ENCODE data around the gene PRR33.
"Not testable (repeated sequence)": the region's sequence is repeated elsewhere in the genome, so short reads cannot be mapped to it uniquely, and the experiment has no call there.

Gene PRR33

GRCh38 chr11:1889224-1889930 lies 2.3 kb downstream of the PRR33 start:
- DNase-seq (ENCODE audit: low read depth in 2 of 2) = peak; percentile 57 to 61

DNA sequence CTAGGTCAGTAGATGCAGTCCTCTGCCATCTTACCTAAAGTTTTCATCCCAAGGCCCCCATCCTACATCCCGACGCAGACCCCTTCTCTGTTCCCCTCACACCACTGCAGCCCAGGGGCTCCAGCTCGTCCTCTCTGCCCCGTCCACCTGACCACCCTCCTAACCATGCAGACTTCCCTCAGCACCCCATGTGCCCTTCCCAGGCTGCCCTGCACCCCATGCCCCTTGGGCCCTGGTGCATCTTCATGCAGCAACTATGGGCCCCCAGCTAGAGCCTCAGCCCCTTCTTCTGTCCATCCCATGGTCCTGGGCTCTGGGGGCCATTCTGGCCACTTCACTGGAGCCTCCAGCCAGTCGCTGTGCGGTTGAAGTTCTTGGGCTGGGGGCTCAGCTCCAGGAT lies 2.9 kb downstream of the PRR33 start:
- no peak for DNase-seq (ENCODE audit: low read depth in 2 of 2)

GRCh38 chr11:1888347-1888753 lies 3.3 kb downstream of the PRR33 start:
- no peak for DNase-seq (ENCODE audit: low read depth in 2 of 2)

- DNase-seq (ENCODE audit: low read depth in 2 of 2) = no peak
Observed at GRCh38 chr11:1887451-1888346, 4.0 kb downstream of the PRR33 start.

- DNase-seq (ENCODE audit: low read depth in 2 of 2) = not testable (repeated sequence)
Observed at GRCh38 chr11:1886551-1886950, 5.1 kb downstream of the PRR33 start.

DNA sequence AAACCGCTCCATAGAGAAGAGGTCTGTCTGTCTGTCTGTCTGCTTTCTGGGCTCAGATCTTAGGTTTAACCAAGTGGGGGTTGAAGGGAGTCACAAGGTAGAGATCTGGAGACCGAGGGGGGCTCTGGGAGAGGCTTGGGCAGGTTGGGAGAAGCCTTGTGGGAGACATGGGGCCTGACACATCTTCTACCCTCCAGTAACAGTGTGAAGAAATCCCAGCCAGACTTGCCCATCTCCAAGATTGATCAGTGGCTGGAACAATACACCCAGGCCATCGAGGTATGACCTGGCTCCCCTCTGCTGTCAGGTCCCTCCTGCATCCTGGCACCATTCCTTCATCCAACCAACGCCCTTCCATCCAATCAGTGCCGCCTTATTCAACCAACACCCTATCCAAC lies 7.4 kb downstream of the PRR33 start:
- DNase-seq (ENCODE audit: low read depth in 2 of 2) = no peak

DNA sequence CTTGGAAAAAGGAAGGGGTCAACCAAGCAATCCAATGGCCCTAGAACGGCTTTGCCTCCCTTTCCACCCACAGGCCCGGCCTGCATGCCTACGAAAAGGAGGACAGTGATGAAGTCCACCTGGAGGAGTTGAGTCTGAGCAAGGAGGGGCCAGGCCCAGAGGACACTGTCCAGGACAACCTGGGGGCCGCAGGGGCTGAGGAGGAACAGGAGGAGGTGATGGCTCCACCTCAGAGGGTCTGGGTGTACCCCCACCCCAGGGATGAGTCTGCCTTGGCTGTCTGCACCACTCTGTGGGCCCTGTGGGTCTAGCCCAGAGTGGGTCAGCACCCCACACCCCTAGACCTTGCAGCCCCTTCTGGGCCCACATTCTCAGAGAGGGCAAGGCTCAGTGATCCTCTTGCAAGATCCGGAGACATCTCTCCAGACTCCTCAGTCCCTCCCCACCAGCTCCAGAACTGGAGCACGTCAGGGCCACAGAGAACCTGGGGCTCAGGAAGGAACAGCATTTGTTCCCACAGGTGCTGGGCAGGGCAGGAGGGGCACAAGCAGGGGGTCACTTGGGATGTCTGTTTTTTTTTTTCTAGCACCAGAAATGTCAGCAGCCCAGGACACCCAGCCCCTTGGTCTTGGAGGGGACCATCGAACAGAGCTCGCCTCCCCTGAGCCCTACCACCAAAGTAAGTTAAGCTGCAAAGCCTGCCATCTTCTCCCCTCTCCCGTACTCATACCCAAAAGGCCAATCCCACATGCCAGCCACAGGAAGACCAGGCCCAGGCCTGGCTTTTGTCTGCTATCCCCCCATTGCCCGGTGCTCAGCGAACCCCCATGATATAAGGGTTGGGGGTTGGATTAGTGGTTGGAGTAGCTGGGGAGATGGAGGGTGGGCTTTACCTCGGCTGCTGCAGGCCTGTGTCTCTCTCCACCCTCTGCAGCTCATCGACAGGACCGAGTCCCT lies 8.1 kb downstream of the PRR33 start:
- no peak for DNase-seq (ENCODE audit: low read depth in 2 of 2)

GRCh38 chr11:1882265-1883238 lies 9.1 kb downstream of the PRR33 start:
- peak; percentile 71 to 76 for DNase-seq (ENCODE audit: low read depth in 2 of 2)

DNA sequence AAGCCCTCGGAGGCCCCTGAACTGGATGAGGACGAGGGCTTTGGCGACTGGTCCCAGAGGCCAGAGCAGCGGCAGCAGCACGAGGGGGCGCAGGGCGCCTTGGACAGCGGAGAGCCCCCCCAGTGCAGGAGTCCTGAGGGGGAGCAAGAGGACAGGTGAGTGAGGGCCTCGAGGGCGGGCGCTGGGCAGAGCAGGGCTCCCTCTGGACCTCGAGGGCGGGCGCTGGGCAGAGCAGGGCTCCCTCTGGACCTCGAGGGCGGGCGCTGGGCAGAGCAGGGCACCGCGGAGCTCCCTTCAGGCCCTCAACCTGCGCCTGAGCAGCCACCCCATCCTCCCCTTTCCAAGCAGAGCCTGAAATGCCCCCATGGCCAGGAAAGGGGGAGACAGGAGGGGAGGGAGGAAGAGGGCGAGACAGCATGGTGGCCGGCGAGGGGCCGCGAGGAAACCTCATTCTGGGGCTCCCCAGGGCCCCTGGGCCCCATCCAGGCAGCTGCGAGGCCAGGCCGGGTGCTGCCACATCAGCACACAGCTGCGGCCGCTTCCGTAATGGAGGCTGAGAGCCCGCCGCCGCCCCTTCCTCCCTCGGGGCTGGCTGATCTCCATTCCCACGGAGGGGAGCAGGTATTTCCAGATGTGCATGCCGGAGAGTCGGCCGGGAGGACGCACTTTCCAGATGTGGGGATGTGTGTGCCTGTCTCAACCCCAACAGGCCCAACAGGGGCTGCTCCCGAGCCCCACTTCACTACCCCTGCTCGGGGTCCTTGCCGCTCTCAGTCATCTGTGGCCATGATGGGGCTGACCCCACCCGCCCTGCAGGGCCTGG lies 10.0 kb downstream of the PRR33 start:
- no peak for DNase-seq (ENCODE audit: low read depth in 2 of 2)

- DNase-seq (ENCODE audit: low read depth in 2 of 2) = no peak
Observed at GRCh38 chr11:1880746-1881441, 10.8 kb downstream of the PRR33 start.

DNA sequence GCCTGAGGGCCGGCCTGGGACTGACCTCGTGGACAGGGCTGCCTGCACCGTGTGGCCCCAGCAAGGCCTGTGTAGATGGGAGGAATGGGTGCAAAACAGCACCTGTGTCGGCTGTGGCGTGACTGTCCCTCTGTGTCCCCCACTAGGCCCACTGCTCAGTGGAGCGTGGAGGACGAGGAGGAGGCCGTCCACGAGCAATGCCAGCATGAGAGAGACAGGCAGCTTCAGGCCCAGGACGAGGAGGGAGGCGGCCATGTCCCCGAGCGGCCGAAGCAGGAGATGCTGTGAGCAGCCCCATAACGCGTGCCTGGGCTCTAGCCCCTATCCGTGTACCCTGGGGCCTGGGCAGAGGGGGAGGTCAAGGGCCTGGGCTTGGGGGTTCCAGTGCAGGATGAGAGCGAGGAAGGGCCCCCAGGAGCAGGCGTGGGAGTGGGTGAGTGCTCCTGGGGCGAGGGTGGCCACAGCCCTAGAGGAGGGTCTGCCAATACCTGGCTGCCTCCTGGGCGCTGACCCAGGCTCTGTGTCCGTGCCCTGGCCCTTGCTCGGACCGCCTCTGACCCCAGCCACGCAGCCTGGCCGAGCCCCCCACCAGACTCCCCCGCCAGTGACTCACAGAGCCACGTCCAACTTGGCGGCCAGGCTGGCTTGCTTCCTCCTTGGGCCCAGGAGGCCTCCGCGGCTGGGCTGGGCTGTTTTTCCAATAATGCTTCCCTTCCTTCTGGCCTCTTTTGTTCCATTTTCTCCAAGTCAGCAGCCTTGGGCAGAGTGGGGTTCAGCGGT lies 11.6 kb downstream of the PRR33 start:
- DNase-seq (ENCODE audit: low read depth in 2 of 2) = no peak

GRCh38 chr11:1879342-1879940 lies 12.3 kb downstream of the PRR33 start:
- no peak for DNase-seq (ENCODE audit: low read depth in 2 of 2)

DNA sequence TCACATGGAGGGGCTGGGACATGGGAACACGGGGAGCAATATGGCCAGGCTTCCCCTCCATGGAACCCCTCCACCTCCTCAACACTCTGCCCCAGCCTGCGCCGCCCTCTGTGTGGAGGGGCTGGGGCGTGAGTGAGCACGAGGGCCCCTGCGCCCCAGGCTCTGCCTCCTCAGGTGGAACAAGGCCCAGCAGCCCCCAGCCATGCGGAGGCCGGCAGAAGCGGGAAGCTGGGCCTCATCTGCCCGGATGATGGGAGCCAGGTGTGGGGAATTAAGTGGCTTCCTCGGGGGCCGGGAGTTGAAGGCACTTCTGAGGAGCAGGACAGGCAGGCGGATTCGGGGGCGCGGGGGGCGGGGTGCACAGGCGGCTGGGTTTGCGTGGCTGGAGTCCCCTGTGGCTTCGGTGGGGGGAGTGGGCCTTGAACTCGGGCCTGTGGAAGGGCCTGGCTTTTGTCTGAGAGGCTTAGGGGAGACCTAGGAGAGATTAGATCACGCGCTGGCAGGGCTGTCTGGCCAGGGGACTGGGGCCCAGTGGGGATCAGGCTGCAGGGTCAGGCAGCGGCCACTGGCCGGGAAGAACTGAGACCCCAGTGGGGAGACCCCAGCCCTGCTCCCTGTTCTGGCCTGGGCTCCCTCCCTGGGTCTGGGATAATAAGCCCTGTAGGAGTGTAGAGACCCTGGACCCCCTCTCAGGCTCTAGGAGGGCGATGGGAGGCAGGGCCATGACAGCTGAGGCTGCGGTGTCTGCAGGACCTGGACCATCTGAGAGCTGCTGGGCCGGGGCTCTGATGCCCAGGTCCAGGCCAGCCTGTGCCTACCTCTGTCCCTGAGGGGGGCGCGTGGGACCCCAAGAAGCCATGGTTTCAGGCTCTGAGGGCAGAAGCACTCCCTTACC lies 13.3 kb downstream of the PRR33 start:
- no peak for DNase-seq (ENCODE audit: low read depth in 2 of 2)

- no peak for DNase-seq (ENCODE audit: low read depth in 2 of 2)
Observed at GRCh38 chr11:1877211-1878136, 14.2 kb downstream of the PRR33 start.

GRCh38 chr11:1876361-1877063 lies 15.2 kb downstream of the PRR33 start:
- DNase-seq (ENCODE audit: low read depth in 2 of 2) = no peak
